RWPE1 (cell line): ENCODE data around the gene CCDC192.
"Not testable (repeated sequence)": the region's sequence is repeated elsewhere in the genome, so short reads cannot be mapped to it uniquely, and the experiment has no call there.

ENCODE experiments used
- CTCF ChIA-PET: fragments of 350-600 bp; sonication (Branson Sonifier 250); formaldehyde crosslinking; extraction: SDS; loops from one replicate; lab custom pipeline; 2021; lab: Yijun Ruan, JAX
- POLR2A ChIA-PET: fragments of 400-600 bp; formaldehyde crosslinking; extraction: SDS; loops from one replicate; lab custom pipeline; 2020; ENCODE audit warnings: antibody characterized with exemption; ENCODE audit not compliant: low non-redundant PET; lab: Yijun Ruan, JAX
- DNase-seq: peaks from one replicate; pipeline ENCODE4 v3.0.0; 2012; ENCODE audit warnings: low spot score
- H3K27ac ChIP-seq: fragments of 450-650 bp; 2 replicates; pipeline ENCODE4 v1.5.1; 2017
- CTCF ChIP-seq: fragments of 450-650 bp; conservative IDR thresholded peaks from 2 replicates; pipeline ENCODE4 v1.5.1; 2017; ENCODE audit warnings: low read depth, mild to moderate bottlenecking

CCDC192 gene

GRCh38 chr5:127739807-127740384 lies 36.7 kb downstream of the CCDC192 start:
- no peak for TF ChIP-seq CTCF
- no peak overlapping the region for H3K27ac ChIP-seq
- DNase-seq, result no peak
- CTCF ChIA-PET, result interaction anchor here (0.6 kb wide), 1 partner anchor 1195 kb away, joined by 3 read pairs; no protein-coding TSS in a partner anchor
- POLR2A ChIA-PET, result no interaction called here

- no peak for DNase-seq
- no peak for TF ChIP-seq CTCF
- H3K27ac ChIP-seq, result no peak overlapping the region
- ChIA-PET CTCF (interaction anchor here (0.6 kb wide), 2 partner anchors 15 to 1449 kb away, joined by 3 read pairs; no protein-coding TSS in a partner anchor), POLR2A (no interaction called here)
Measured at GRCh38 chr5:127741412-127741811, 38.2 kb downstream of the CCDC192 start.

GRCh38 chr5:127744241-127744640 lies 41.0 kb downstream of the CCDC192 start:
- CTCF ChIA-PET, result no interaction called here
- no peak overlapping the region for H3K27ac ChIP-seq
- POLR2A ChIA-PET, result no interaction called here
- no peak for DNase-seq
- no peak for TF ChIP-seq CTCF

GRCh38 chr5:127746756-127747155 lies 43.6 kb downstream of the CCDC192 start:
- peak; percentile 30 for DNase-seq
- ChIA-PET POLR2A (no interaction called here), CTCF (no interaction called here)
- TF ChIP-seq CTCF, result peak; percentile 80
- H3K27ac ChIP-seq, result no peak overlapping the region

- CTCF ChIA-PET, DNase-seq: not testable (repeated sequence)
Measured at GRCh38 chr5:127752503-127753265, 49.5 kb downstream of the CCDC192 start.

GRCh38 chr5:127754259-127754658 lies 51.1 kb downstream of the CCDC192 start:
- TF ChIP-seq CTCF, result no peak
- no peak overlapping the region for H3K27ac ChIP-seq
- DNase-seq, result no peak
- ChIA-PET POLR2A (no interaction called here), CTCF (interaction anchor here (0.6 to 0.7 kb wide), 2 partner anchors 23 to 160 kb away, joined by 3 read pairs; no protein-coding TSS in a partner anchor)

More at GRCh38 chr5:127752503-127753265, 49.5 kb downstream of the CCDC192 start:
- H3K27ac ChIP-seq, POLR2A ChIA-PET: not testable (repeated sequence)

GRCh38 chr5:127754706-127755105 lies 51.5 kb downstream of the CCDC192 start:
- CTCF ChIA-PET, result interaction anchor here (0.6 kb wide), 1 partner anchor 23 kb away, joined by 3 read pairs; no protein-coding TSS in a partner anchor
- no peak for DNase-seq
- H3K27ac ChIP-seq, result no peak overlapping the region
- no peak for TF ChIP-seq CTCF
- POLR2A ChIA-PET, result no interaction called here
